Measurements from ENCODE around the gene VSIG10.
A peak's percentile ranks its signal among the peaks of the same experiment; 100 is the strongest.

VSIG10 gene

DNA sequence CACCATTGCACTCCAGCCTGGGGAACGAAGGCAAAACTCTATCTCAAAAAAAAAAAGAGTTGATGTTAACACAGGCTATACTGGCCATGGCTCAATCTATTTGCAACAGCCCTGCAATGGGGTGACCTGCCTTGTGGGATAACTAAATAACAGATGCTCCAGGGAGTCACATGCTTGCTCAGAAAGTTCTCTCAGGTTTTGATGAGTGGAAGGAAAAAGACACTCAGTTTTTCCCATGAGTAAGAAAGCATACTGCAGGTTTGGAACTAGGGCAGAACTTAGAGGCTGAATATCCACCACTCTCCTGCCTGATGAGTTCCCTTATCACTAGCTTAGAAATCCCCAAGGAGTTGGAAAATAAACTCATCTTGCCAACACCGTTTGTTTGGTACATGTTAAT is 59.7 kb downstream of the VSIG10 start:
- no peak overlapping the region for H3K4me3 ChIP-seq (ENCODE audit: low read length)
- TF ChIP-seq CTCF (conservative IDR thresholded peaks at IDR 0.05; ENCODE audit: low read depth, low read length) = no peak
- no peak for DNase-seq (ENCODE audit: low read depth)

- TF ChIP-seq CTCF (conservative IDR thresholded peaks at IDR 0.05; ENCODE audit: low read depth, low read length) = no peak
- no peak for DNase-seq (ENCODE audit: low read depth)
- H3K4me3 ChIP-seq (ENCODE audit: low read length) = no peak overlapping the region
Observed at GRCh38 chr12:118042091-118042490, 61.7 kb downstream of the VSIG10 start.

DNA sequence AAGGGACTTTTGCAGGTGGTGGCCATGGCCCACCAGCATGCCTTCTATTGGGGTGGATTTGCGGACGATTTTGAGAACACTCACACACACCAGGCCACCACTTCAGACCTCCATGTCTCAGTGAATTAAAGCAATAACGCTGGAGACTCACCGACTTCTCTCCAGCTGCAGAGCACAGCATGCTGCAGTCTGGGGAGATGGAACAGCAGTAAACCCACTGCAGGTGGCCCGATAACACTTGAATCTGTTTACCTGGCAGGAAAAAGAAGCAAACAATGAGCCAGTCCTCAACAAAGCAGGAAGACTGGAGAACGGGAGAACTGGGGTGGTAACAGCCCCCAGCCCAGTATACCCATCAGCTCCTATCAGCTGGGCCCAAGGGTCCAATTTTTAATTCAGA is 65.7 kb downstream of the VSIG10 start:
- DNase-seq (ENCODE audit: low read depth) = no peak
- TF ChIP-seq CTCF (conservative IDR thresholded peaks at IDR 0.05; ENCODE audit: low read depth, low read length) = no peak
- H3K4me3 ChIP-seq (ENCODE audit: low read length) = no peak overlapping the region

GRCh38 chr12:118036672-118037411 is 67.0 kb downstream of the VSIG10 start:
- DNase-seq (ENCODE audit: low read depth) = no peak
- H3K4me3 ChIP-seq (ENCODE audit: low read length) = no peak overlapping the region
- no peak for TF ChIP-seq CTCF (conservative IDR thresholded peaks at IDR 0.05; ENCODE audit: low read depth, low read length)

DNA sequence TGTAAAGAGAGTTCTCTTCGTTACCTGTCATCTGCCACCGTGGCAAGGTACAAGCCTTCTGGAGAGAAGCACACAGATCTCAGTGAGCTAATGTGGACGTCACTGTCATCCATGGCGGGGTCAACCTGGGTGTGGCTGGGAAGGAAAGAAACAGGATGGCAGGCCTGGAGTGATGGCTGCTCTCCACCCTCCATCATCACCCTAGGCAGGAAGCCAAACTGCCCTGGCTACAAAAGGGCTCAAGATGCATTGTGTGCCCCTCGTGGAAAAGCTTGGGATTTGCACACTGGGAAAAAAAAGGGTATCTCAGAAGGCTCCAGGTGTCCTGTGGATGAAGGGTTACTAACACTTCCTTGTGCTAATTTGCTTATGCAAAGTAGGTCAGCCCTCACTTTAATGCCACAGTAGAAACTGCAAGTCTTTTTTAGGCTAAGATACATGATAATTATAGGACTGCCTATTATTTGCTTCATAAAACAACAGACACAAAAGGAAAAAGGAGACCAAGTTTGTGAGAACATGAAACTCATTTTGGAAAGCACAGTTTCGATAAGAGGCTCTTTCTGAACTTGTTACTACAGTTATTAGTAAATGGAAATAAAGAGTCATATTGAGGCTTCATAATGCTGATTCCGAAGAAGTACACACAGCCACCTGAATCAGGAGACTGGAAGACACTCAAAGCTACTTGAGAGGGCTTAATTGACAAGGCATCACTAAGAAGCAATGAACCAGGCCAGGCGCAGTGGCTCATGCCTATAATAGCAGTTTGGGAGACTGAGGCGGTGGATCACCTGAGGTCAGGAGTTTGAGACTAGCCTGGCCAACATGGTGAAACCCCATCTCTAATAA is 68.4 kb downstream of the VSIG10 start:
- no peak for DNase-seq (ENCODE audit: low read depth)
- H3K4me3 ChIP-seq (ENCODE audit: low read length) = no peak overlapping the region
- peak; percentile 25 for TF ChIP-seq CTCF (conservative IDR thresholded peaks at IDR 0.05; ENCODE audit: low read depth, low read length)

GRCh38 chr12:118034429-118035189 is 69.2 kb downstream of the VSIG10 start:
- no peak overlapping the region for H3K4me3 ChIP-seq (ENCODE audit: low read length)
- no peak for DNase-seq (ENCODE audit: low read depth)
- TF ChIP-seq CTCF (conservative IDR thresholded peaks at IDR 0.05; ENCODE audit: low read depth, low read length) = peak; percentile 42
